OCI-LY7 (cell line): ENCODE results near the gene C14orf132. TPM values are rescaled to one million over a fixed set of nuclear protein-coding genes. Genes with fewer than 3 reads are reported as not detected.

Experiments
- BruUV-seq: library from RNA; stranded (reverse); fragments of 400-500 nt; replicated peaks from 2 replicates; lab custom pipeline; 2021; lab: Mats Ljungman, UMichigan
- CTCF ChIA-PET: fragments of 300-600 bp; sonication (Branson Sonifier 250); formaldehyde crosslinking; loops from one replicate; lab custom pipeline; 2022; ENCODE audit warnings: antibody characterized with exemption; ENCODE audit not compliant: unreplicated experiment; lab: Charles Lee
- POLR2A ChIA-PET: fragments of 300-600 bp; sonication (Branson Sonifier 250); formaldehyde crosslinking; loops from one replicate; lab custom pipeline; 2022; ENCODE audit warnings: antibody characterized with exemption; lab: Charles Lee
- DNase-seq: peaks from one replicate; pipeline ENCODE4 v3.0.0-alpha.2; 2015; ENCODE audit warnings: low spot score
- H2AFZ ChIP-seq: fragments of 200-600 bp; sonication (generic), shearing (Covaris generic); 2 replicates; pipeline ENCODE4 v1.6.1; 2014; ENCODE audit warnings: mild to moderate bottlenecking, antibody characterized with exemption, low read length, moderate library complexity
- H3K27ac ChIP-seq: fragments of 200-600 bp; sonication (generic); 2 replicates; pipeline ENCODE4 v1.5.1; 2014; ENCODE audit warnings: mixed run types, low read depth, mild to moderate bottlenecking, moderate library complexity, low read length, inconsistent platforms; ENCODE audit not compliant: poor library complexity, severe bottlenecking
- H3K36me3 ChIP-seq: fragments of 200-600 bp; sonication (generic); 2 replicates; pipeline ENCODE4 v1.6.1; 2014; ENCODE audit warnings: mild to moderate bottlenecking, antibody characterized with exemption, low read length, moderate library complexity, mixed read lengths; ENCODE audit not compliant: insufficient read depth
- H3K4me1 ChIP-seq: fragments of 200-600 bp; sonication (generic); 2 replicates; pipeline ENCODE4 v1.5.1; 2014; ENCODE audit warnings: mild to moderate bottlenecking, low read length; ENCODE audit not compliant: insufficient read depth, poor library complexity, severe bottlenecking
- H3K4me2 ChIP-seq: fragments of 200-600 bp; sonication (generic); 2 replicates; pipeline ENCODE4 v1.6.1; 2014; ENCODE audit warnings: mild to moderate bottlenecking, low read length
- H3K4me3 ChIP-seq: fragments of 200-600 bp; sonication (generic); 2 replicates; pipeline ENCODE4 v1.5.1; 2014; ENCODE audit warnings: mild to moderate bottlenecking, low read depth, low read length; ENCODE audit not compliant: poor library complexity, severe bottlenecking
- H3K79me2 ChIP-seq: fragments of 200-600 bp; sonication (generic); 2 replicates; pipeline ENCODE4 v1.6.1; 2016; ENCODE audit warnings: low read depth, mild to moderate bottlenecking, low read length, moderate library complexity, mixed read lengths; ENCODE audit not compliant: insufficient read depth
- H3K9me2 ChIP-seq: fragments of 200-600 bp; sonication (generic); 2 replicates; pipeline ENCODE4 v1.6.1; 2016; ENCODE audit warnings: mild to moderate bottlenecking, low read length, mixed read lengths; ENCODE audit not compliant: insufficient read depth
- H3K9me3 ChIP-seq: fragments of 200-600 bp; sonication (generic); 2 replicates; pipeline ENCODE4 v1.6.1; 2014; ENCODE audit warnings: mild to moderate bottlenecking, mixed run types, low read length, mixed read lengths
- H4K20me1 ChIP-seq: fragments of 200-600 bp; sonication (generic); 2 replicates; pipeline ENCODE4 v1.6.1; 2014; ENCODE audit warnings: mild to moderate bottlenecking, antibody characterized with exemption, low read length, moderate library complexity, mixed read lengths; ENCODE audit not compliant: insufficient read depth
- EZH2phosphoT487 ChIP-seq: fragments of 200-600 bp; sonication (generic); IDR thresholded peaks from 2 replicates; pipeline ENCODE4 v1.6.1; 2018; ENCODE audit warnings: low read depth, borderline replicate concordance, mild to moderate bottlenecking, mixed run types, antibody characterized with exemption, low read length, moderate library complexity, mixed read lengths
- intact Hi-C: fragments of 100-400 bp; cut with micrococcal nuclease; formaldehyde crosslinking; loops from one replicate; pipeline ENCODE4 v1.10.0; 2022; ENCODE audit not compliant: unreplicated experiment
- total RNA-seq, 2 experiments: library from RNA; depleted of rRNA in 1 of 2; stranded (reverse); fragments of >200 nt in 1 of 2; shearing (Covaris generic) in 1 of 2; gene quantifications; 2 replicates each; pipeline ENCODE4 v1.2.3, GENCODE V29; 2014 to 2022
- TF ChIP-seq, protein P1 (sequence below): fragments of 200-600 bp; sonication (generic); conservative IDR thresholded peaks from 2 replicates; pipeline ENCODE4 v1.5.1; 2014; ENCODE audit warnings: mild to moderate bottlenecking, antibody characterized with exemption, low read length, moderate library complexity, mixed read lengths

C14orf132 gene
- total RNA-seq, 2 experiments from 2014 or later, result 0.27 TPM; not detected in 1

GRCh38 chr14:96103075-96103474, 63.9 kb downstream of the C14orf132 start:
- CTCF ChIA-PET, result interaction anchor here (1.1 kb wide), 1 partner anchor 17 kb away, joined by 3 read pairs; no protein-coding TSS in a partner anchor

GRCh38 chr14:96103560-96104460, 64.6 kb downstream of the C14orf132 start:
- DNase-seq, result no peak
- CTCF ChIA-PET, result interaction anchor here (1.1 kb wide), 1 partner anchor 16 kb away, joined by 3 read pairs; no protein-coding TSS in a partner anchor

More at GRCh38 chr14:96103075-96103474, 63.9 kb downstream of the C14orf132 start:
- H3K79me2 ChIP-seq, result no peaks in the 10 kb centered on the region
- intact Hi-C loops, result no loop called here
- no peaks in the 10 kb centered on the region for H3K9me2 ChIP-seq
- BruUV-seq, result no TSS peak
- H4K20me1 ChIP-seq, result no peaks in the 10 kb centered on the region
- H3K4me3 ChIP-seq, result no peak overlapping the region
- H3K27ac ChIP-seq, result no peak overlapping the region
- no peak overlapping the region for H2AFZ ChIP-seq
- POLR2A ChIA-PET, result interaction anchor here (0.5 kb wide), 1 partner anchor 50 kb away, joined by 3 read pairs; no protein-coding TSS in a partner anchor
- H3K9me3 ChIP-seq, result no peaks in the 10 kb centered on the region
- H3K4me2 ChIP-seq, result no peak overlapping the region
- DNase-seq, result no peak
- H3K36me3 ChIP-seq, result no peaks in the 10 kb centered on the region
- TF ChIP-seq EZH2phosphoT487, result no peak
- TF ChIP-seq, protein P1, sequence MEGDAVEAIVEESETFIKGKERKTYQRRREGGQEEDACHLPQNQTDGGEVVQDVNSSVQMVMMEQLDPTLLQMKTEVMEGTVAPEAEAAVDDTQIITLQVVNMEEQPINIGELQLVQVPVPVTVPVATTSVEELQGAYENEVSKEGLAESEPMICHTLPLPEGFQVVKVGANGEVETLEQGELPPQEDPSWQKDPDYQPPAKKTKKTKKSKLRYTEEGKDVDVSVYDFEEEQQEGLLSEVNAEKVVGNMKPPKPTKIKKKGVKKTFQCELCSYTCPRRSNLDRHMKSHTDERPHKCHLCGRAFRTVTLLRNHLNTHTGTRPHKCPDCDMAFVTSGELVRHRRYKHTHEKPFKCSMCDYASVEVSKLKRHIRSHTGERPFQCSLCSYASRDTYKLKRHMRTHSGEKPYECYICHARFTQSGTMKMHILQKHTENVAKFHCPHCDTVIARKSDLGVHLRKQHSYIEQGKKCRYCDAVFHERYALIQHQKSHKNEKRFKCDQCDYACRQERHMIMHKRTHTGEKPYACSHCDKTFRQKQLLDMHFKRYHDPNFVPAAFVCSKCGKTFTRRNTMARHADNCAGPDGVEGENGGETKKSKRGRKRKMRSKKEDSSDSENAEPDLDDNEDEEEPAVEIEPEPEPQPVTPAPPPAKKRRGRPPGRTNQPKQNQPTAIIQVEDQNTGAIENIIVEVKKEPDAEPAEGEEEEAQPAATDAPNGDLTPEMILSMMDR, result no peak
- no peaks in the 10 kb centered on the region for H3K4me1 ChIP-seq

More at GRCh38 chr14:96103560-96104460, 64.6 kb downstream of the C14orf132 start:
- TF ChIP-seq EZH2phosphoT487, result no peak
- TF ChIP-seq, protein P1, result no peak
- Histone ChIP-seq H3K4me2 (no peak overlapping the region), H3K4me1 (no peaks in the 10 kb centered on the region), H4K20me1 (no peaks in the 10 kb centered on the region), H3K36me3 (no peaks in the 10 kb centered on the region), H2AFZ (no peak overlapping the region), H3K27ac (no peak overlapping the region), H3K9me3 (no peaks in the 10 kb centered on the region), H3K4me3 (no peak overlapping the region), H3K9me2 (no peaks in the 10 kb centered on the region), H3K79me2 (no peaks in the 10 kb centered on the region)
- no TSS peak for BruUV-seq
- intact Hi-C loops, result no loop called here
- POLR2A ChIA-PET, result interaction anchor here (0.5 kb wide), 1 partner anchor 49 kb away, joined by 3 read pairs; no protein-coding TSS in a partner anchor
